Colon (tissue), 2 donors: ENCODE results near the gene CUBN.

ENCODE experiments used
- FAIRE-seq: peaks from 2 replicates; lab custom pipeline; 2012; peaks lifted over from hg19 to GRCh38; lab: Jason Lieb, UNC
- donor health status: control.
- donor health status: control.

Gene CUBN

GRCh38 chr10:17129741-17130140, at the start of gene CUBN:
CUBN (minus strand) TSS chr10:17129811; CDS start chr10:17129765, 46 bp downstream.
- FAIRE-seq, result no peak

- no peak for FAIRE-seq
Observed at GRCh38 chr10:17179002-17179401, 49.4 kb upstream of the CUBN start.

GRCh38 chr10:17178006-17178405, 48.4 kb upstream of the CUBN start:
- peak; percentile 45 for FAIRE-seq

- FAIRE-seq, result no peak
Observed at GRCh38 chr10:17177014-17177413, 47.4 kb upstream of the CUBN start.

GRCh38 chr10:17176091-17176490, 46.5 kb upstream of the CUBN start:
- FAIRE-seq, result no peak

- no peak for FAIRE-seq
Observed at GRCh38 chr10:17175551-17175950, 45.9 kb upstream of the CUBN start.

GRCh38 chr10:17174626-17175025, 45.0 kb upstream of the CUBN start:
- FAIRE-seq, result no peak

- FAIRE-seq, result no peak
Observed at GRCh38 chr10:17171141-17171641, 41.6 kb upstream of the CUBN start.

GRCh38 chr10:17169803-17170202, 40.2 kb upstream of the CUBN start:
- no peak for FAIRE-seq

GRCh38 chr10:17166699-17167098, 37.1 kb upstream of the CUBN start:
- no peak for FAIRE-seq

GRCh38 chr10:17162828-17163227, 33.2 kb upstream of the CUBN start:
- no peak for FAIRE-seq

- FAIRE-seq, result no peak
Observed at GRCh38 chr10:17161775-17162174, 32.2 kb upstream of the CUBN start.

- no peak for FAIRE-seq
Observed at GRCh38 chr10:17157024-17157423, 27.4 kb upstream of the CUBN start.

- no peak for FAIRE-seq
Observed at GRCh38 chr10:17155826-17156225, 26.2 kb upstream of the CUBN start.

- FAIRE-seq, result no peak
Observed at GRCh38 chr10:17154116-17154515, 24.5 kb upstream of the CUBN start.

GRCh38 chr10:17153321-17153720, 23.7 kb upstream of the CUBN start:
- no peak for FAIRE-seq

GRCh38 chr10:17151716-17152115, 22.1 kb upstream of the CUBN start:
- peak; percentile 58 for FAIRE-seq

GRCh38 chr10:17147884-17148489, 18.4 kb upstream of the CUBN start:
- FAIRE-seq, result peak; percentile 65

GRCh38 chr10:17146892-17147291, 17.3 kb upstream of the CUBN start:
- FAIRE-seq, result no peak

GRCh38 chr10:17145239-17145638, 15.6 kb upstream of the CUBN start:
- peak; percentile 24 for FAIRE-seq

- no peak for FAIRE-seq
Observed at GRCh38 chr10:17144757-17145156, 15.1 kb upstream of the CUBN start.

GRCh38 chr10:17144032-17144431, 14.4 kb upstream of the CUBN start:
- no peak for FAIRE-seq

- no peak for FAIRE-seq
Observed at GRCh38 chr10:17143055-17143690, 13.6 kb upstream of the CUBN start.
